Omental fat pad (tissue), 4 donors: ENCODE measurements around the gene TCF7L2. TPM values are rescaled to one million over a fixed set of nuclear protein-coding genes. Genes with fewer than 3 reads are reported as not detected.

Experiments used
- ATAC-seq: fragments of 150-250 bp; one replicate; pipeline ENCODE4 v1.9.1; 2016; ENCODE audit warnings: mild to moderate bottlenecking, moderate library complexity; ENCODE audit not compliant: low FRiP score
- DNase-seq: peaks from one replicate; pipeline ENCODE4 v3.0.0-alpha.2; 2019; ENCODE audit warnings: low spot score
- total RNA-seq, 4 donors: library from RNA; depleted of rRNA; stranded (reverse); fragments of >200 nt; gene quantifications; one replicate each; pipeline ENCODE4 v1.1.0, GENCODE V29; 2016
- TF ChIP-seq, protein P1 (sequence below), 3 donors: fragments of 450-650 bp; IDR thresholded peaks; one replicate each; pipeline ENCODE4 v1.5.1; 2016 to 2017; ENCODE audit warnings: antibody characterized with exemption in 3 of 3, mild to moderate bottlenecking in 3 of 3, moderate library complexity in 2 of 3

Gene TCF7L2
- total RNA-seq, 4 donors from 2014 or later: 22.5 to 30.6 (median 28.5) TPM

GRCh38 chr10:112919721-112920120 lies 30.3 kb upstream of the TCF7L2 start:
- TF ChIP-seq, protein P1, sequence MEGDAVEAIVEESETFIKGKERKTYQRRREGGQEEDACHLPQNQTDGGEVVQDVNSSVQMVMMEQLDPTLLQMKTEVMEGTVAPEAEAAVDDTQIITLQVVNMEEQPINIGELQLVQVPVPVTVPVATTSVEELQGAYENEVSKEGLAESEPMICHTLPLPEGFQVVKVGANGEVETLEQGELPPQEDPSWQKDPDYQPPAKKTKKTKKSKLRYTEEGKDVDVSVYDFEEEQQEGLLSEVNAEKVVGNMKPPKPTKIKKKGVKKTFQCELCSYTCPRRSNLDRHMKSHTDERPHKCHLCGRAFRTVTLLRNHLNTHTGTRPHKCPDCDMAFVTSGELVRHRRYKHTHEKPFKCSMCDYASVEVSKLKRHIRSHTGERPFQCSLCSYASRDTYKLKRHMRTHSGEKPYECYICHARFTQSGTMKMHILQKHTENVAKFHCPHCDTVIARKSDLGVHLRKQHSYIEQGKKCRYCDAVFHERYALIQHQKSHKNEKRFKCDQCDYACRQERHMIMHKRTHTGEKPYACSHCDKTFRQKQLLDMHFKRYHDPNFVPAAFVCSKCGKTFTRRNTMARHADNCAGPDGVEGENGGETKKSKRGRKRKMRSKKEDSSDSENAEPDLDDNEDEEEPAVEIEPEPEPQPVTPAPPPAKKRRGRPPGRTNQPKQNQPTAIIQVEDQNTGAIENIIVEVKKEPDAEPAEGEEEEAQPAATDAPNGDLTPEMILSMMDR (IDR thresholded peaks at IDR 0.05): no peak
- no peak for ATAC-seq
- DNase-seq: no peak

DNA sequence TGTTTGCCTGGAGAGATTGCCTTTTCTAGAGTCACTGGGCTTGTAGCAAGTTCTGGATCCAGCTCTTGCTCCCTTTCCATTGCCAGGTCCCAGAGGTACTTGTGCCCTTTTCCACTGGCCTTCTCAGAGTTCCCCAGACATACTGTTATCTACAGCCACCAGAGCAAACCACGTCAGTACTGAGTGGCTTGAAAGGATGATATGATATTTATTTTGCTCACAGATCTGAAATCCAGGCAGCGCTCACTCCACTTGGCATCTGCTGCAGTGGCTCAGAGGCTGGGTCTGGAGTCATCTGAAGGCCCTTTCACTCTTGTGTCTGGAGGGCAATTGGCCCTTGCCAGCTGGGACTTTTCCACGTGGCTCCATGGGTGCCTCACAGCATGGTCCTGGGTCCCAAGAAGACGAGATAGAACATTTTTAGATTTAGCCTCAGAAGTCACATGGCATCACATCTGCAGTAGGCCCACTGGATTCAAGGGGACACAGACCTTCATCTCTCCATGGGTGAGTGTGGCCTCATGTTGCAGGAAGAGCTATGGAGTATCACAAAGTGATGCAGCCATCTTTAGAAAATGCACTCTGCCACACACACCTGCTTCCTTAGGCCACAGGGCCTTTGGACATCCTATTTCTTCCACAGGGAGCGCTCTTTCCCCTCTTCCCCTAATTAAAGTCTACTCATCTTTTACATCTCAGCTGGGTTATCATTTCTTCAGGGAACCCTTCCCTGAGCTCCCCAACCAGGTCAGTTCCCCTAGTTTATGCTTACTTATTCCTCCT lies 22.9 kb upstream of the TCF7L2 start:
- DNase-seq: no peak
- no peak for ATAC-seq
- TF ChIP-seq, protein P1 (IDR thresholded peaks at IDR 0.05): no peak

GRCh38 chr10:112927980-112928379 lies 22.1 kb upstream of the TCF7L2 start:
- TF ChIP-seq, protein P1 (IDR thresholded peaks at IDR 0.05): no peak
- DNase-seq (no peak), ATAC-seq (no peak)

DNA sequence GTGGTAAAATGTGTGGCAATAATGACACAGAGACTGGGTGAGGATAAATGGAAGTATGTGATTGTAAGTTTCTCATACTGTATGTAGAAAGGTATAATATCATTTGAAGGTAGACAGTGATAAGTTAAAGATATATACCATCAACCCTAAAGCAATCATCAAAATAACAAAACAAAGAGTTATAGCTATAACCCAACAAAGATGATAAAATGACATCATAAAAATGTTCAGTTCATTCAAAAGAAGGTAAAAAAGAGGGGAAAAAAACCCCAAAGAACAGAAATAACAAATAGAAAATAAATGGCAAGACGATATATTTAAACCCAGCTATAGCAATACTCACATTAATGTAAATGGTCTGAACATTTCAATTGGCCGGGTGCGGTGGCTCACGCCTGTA lies 17.4 kb upstream of the TCF7L2 start:
- TF ChIP-seq, protein P1 (IDR thresholded peaks at IDR 0.05): no peak
- DNase-seq (no peak), ATAC-seq (no peak)

DNA sequence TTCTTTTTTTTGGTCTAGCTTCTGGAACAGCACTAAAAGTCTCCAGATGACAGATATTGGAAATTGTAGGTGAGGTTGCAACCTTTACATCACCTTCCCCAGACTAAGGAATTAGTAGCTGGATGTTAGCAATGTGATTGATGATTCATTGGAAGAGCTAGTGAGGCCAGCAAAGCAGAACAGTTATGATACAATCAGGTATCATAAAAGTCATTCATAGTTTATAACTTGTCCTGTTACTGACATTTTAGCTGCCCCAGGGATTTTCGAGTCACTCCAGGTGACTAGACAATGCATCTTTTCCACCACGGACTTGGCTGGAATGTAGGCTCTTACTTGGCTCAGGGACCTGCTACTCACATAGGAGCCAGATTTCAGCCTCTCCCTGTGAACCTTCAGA lies 15.9 kb upstream of the TCF7L2 start:
- ATAC-seq: no peak
- TF ChIP-seq, protein P1 (IDR thresholded peaks at IDR 0.05): no peak
- no peak for DNase-seq

GRCh38 chr10:112938808-112939482 lies 11.1 kb upstream of the TCF7L2 start:
- DNase-seq (no peak), ATAC-seq (no peak)
- TF ChIP-seq, protein P1 (IDR thresholded peaks at IDR 0.05): no peak

DNA sequence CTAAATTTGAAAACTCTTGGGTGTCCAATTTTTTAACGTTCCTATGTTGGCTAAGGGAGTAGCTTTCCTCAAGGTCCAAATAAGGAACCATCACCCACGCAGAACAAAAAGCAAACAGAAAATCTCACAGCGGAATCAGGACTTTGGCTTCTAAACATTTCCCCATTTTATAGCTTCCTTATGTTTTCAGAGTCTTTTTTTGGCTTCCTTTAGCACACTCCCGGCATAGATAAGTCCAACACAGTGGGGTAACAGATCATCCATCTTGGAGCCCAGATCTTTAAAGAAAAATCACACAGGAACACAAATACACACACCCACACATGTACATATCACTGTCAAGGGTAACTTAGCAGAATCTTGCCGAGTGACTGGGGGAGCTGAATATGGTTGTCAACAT lies 4.2 kb upstream of the TCF7L2 start:
- TF ChIP-seq, protein P1 (IDR thresholded peaks at IDR 0.05): no peak
- DNase-seq (no peak), ATAC-seq (no peak)
